ENCODE measurements around the gene PNPLA5. TPM values are rescaled to one million over a fixed set of nuclear protein-coding genes. Genes with fewer than 3 reads are reported as not detected.

The PNPLA5 gene
- total and polyA plus RNA-seq, 2 of the 13 experiments (the other 11 are each of a cell fraction or from before 2014, with no cell fraction given), result not detected

DNA sequence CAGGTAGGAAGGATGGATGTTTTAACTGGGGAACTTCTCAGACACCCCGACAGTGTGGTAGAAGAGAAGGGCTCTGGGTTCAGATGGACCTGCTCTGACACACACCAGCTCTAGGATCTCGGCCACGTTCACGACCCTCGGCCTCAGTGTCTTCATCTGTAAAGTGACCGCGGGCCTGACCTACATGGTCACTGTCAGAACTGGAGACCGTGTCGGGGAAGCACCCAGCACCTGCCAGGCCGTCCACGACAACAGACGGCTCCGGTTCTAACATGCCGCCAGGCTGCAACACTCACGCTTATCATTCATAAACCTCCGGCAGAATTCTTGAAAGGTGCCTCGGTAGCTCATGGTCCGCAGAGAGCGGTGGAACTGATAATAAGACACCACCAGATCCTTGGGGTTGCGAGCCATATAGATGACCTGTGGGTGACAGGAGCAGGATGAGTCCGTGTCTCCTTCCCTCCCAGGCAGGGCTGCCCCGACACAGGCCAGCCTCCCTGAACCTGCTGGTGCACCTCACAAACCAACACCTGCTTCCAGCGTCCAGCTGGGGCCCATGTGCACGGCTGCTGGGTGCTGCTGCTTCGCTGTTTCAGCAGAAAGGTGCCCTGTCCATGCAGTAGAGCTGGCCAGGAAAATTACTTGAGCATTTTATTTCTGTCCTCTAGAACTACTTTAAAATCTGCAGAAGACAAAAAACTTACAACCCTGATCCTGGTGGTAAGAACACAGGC is 53.1 kb downstream of the PNPLA5 start:
- Histone ChIP-seq H3K36me3 (replicated peaks in 1 of 2; ENCODE audit: control insufficient read depth in 1 of 2, insufficient read depth in 2 of 2, low read length in 2 of 2) (no peaks in the 10 kb centered on the region), H4K20me1 (ENCODE audit: insufficient read depth, low read length) (no peaks in the 10 kb centered on the region), H2AFZ (ENCODE audit: low read length) (no peak overlapping the region), H3K4me3 (replicated peaks in 1 of 3; ENCODE audit: insufficient read depth in 1 of 3, low read depth in 2 of 3, low read length in 3 of 3) (no peak overlapping the region), H3K9ac (ENCODE audit: insufficient read depth, low read depth, low read length) (no peak overlapping the region), H3K27me3 (ENCODE audit: control insufficient read depth in 1 of 2, insufficient read depth in 2 of 2, low read length in 2 of 2) (peaks cover 3 to 31% of the 10 kb centered on the region in 2 experiments; a peak in 4 of 5 replicates), H3K4me2 (ENCODE audit: low read depth, low read length) (no peak overlapping the region), H3K27ac (ENCODE audit: extremely low read length, insufficient read depth, low read length) (no peak overlapping the region), H3K9me3 (ENCODE audit: low read length) (no peaks in the 10 kb centered on the region), H3K79me2 (ENCODE audit: insufficient read depth, low read length) (no peaks in the 10 kb centered on the region), H3K4me1 (ENCODE audit: insufficient read depth, low read length) (no peaks in the 10 kb centered on the region)
- in situ Hi-C loops (cut with HindIII; ENCODE audit: extremely low pct_ligation_motif_present, low pct_unique_long_range_greater_than_20kb), result no loop called here
- DNase-seq (ENCODE audit: low spot score) (no peak), ATAC-seq (no peak), FAIRE-seq (no peak)
- intact Hi-C loops (cut with micrococcal nuclease; ENCODE audit: unreplicated experiment), result no loop called here
- TF ChIP-seq ZNF224 (CRISPR knock-in tag; IDR thresholded peaks at IDR 0.05), result no peak
- no peak for TF ChIP-seq RBM39 (IDR thresholded peaks at IDR 0.05; ENCODE audit: low read depth, low read length, poor library complexity, severe bottlenecking)
- no peak for TF ChIP-seq ZBTB7A (CRISPR knock-in tag; IDR thresholded peaks at IDR 0.05)
- TF ChIP-seq MAFG (CRISPR knock-in tag; IDR thresholded peaks at IDR 0.05), result no peak
- no peak for TF ChIP-seq ZMYM3 (CRISPR knock-in tag; IDR thresholded peaks at IDR 0.05)
- TF ChIP-seq, protein P1, sequence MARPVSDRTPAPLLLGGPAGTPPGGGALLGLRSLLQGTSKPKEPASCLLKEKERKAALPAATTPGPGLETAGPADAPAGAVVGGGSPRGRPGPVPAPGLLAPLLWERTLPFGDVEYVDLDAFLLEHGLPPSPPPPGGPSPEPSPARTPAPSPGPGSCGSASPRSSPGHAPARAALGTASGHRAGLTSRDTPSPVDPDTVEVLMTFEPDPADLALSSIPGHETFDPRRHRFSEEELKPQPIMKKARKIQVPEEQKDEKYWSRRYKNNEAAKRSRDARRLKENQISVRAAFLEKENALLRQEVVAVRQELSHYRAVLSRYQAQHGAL (CRISPR knock-in tag; IDR thresholded peaks at IDR 0.05; ENCODE audit: not compliant biosample characterization), result no peak
- TF ChIP-seq RFX3 (CRISPR knock-in tag; IDR thresholded peaks at IDR 0.05), result no peak
- no peak for TF ChIP-seq SCMH1 (CRISPR knock-in tag; IDR thresholded peaks at IDR 0.05; ENCODE audit: borderline replicate concordance)
- TF ChIP-seq, protein P2, sequence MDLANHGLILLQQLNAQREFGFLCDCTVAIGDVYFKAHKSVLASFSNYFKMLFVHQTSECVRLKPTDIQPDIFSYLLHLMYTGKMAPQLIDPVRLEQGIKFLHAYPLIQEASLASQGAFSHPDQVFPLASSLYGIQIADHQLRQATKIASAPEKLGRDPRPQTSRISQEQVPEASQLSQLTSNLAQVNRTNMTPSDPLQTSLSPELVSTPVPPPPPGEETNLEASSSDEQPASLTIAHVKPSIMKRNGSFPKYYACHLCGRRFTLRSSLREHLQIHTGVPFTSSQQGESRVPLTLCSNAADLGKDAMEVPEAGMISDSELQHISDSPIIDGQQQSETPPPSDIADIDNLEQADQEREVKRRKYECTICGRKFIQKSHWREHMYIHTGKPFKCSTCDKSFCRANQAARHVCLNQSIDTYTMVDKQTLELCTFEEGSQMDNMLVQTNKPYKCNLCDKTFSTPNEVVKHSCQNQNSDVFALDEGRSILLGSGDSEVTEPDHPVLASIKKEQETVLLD (CRISPR knock-in tag; IDR thresholded peaks at IDR 0.05; ENCODE audit: low read depth), result no peak
- no peak for TF ChIP-seq ZNF292 (CRISPR knock-in tag; IDR thresholded peaks at IDR 0.05; ENCODE audit: borderline replicate concordance, low read depth)
- no peak for TF ChIP-seq ZNF839 (CRISPR knock-in tag; IDR thresholded peaks at IDR 0.05; ENCODE audit: borderline replicate concordance)
- TF ChIP-seq ETV6 (CRISPR knock-in tag; conservative IDR thresholded peaks at IDR 0.05), result no peak
- WGBS (ENCODE audit: low lambda C conversion rate), result 51% methylated on average over 9 of the region's 25 CpGs
- ChIA-PET POLR2A (no interaction called here), CTCF (ENCODE audit: low intra/inter-chr PET ratio, low total read pairs) (no interaction called here)
- BruUV-seq (replicated peaks), result no TSS peak

Data from HepG2 (cell line).